HCT116 (cell line): ENCODE measurements around the gene ACTN1. TPM values are rescaled to one million over a fixed set of nuclear protein-coding genes. Genes with fewer than 3 reads are reported as not detected.

Source experiments
- ATAC-seq: fragments of 200-7000 bp; cut with Tn5 transposase; 2 replicates; pipeline ENCODE4 v1.9.1; 2020; ENCODE audit warnings: mild to moderate bottlenecking, moderate library complexity
- BruUV-seq: library from RNA; stranded (reverse); fragments of 400-500 nt; replicated peaks from 2 replicates; lab custom pipeline; 2021; lab: Mats Ljungman, UMichigan
- CTCF ChIA-PET: fragments of 300-600 bp; sonication (Branson Sonifier 250); formaldehyde crosslinking; loops from one replicate; lab custom pipeline; 2021; ENCODE audit warnings: antibody characterized with exemption; lab: Charles Lee
- POLR2A ChIA-PET: fragments of 300-600, 350-600 bp; sonication (Branson Sonifier 250); formaldehyde crosslinking; loops from one replicate; lab custom pipeline; 2021; ENCODE audit warnings: antibody characterized with exemption; lab: Charles Lee
- RAD21 ChIA-PET, 2 experiments: fragments of 300-600 bp; sonication (Branson Sonifier 250); formaldehyde crosslinking; loops; one replicate each; lab custom pipeline; 2023; ENCODE audit warnings: low total read pairs in 2 of 2; ENCODE audit not compliant: uncharacterized antibody in 2 of 2, unreplicated experiment in 2 of 2, low non-redundant PET in 1 of 2; lab: Charles Lee
- DNase-seq: peaks from one replicate; pipeline ENCODE4 v3.0.0-alpha.2; 2010; ENCODE audit warnings: low read depth, low spot score
- H2AFZ ChIP-seq: fragments of 200-600 bp; shearing (Covaris generic), sonication (generic); 2 replicates; pipeline ENCODE4 v1.6.1; 2017; ENCODE audit warnings: low read depth, mixed run types, mixed read lengths, antibody characterized with exemption, low read length; ENCODE audit not compliant: poor library complexity, severe bottlenecking
- H3K27ac ChIP-seq: 2 replicates; pipeline ENCODE4 v1.5.1; 2012; ENCODE audit warnings: low read depth, low read length
- H3K27me3 ChIP-seq: fragments of 200-600 bp; sonication (generic); 2 replicates; pipeline ENCODE4 v1.6.1; 2016; ENCODE audit warnings: mixed run types, low read length, mixed read lengths; ENCODE audit not compliant: insufficient read depth
- H3K36me3 ChIP-seq, 2 experiments: fragments of 200-500 bp in 1 of 2; fragments of 200-600 bp in 1 of 2; sonication (Bioruptor generic) in 1 of 2; sonication (generic) in 1 of 2; 2 replicates each; pipeline versions ENCODE4 v1.5.1 to v1.6.1; 2014 to 2016; ENCODE audit warnings: low read length in 2 of 2, inconsistent platforms in 1 of 2, mixed read lengths in 1 of 2, mixed run types in 1 of 2; ENCODE audit not compliant: insufficient read depth in 2 of 2, control insufficient read depth in 1 of 2
- H3K4me1 ChIP-seq, 2 experiments: fragments of 200-600 bp in 1 of 2; sonication (generic) in 1 of 2; 2 replicates each; pipeline versions ENCODE4 v1.5.1 to v1.6.1; 2012 to 2017; ENCODE audit warnings: low read length in 2 of 2, inconsistent platforms in 1 of 2, mild to moderate bottlenecking in 1 of 2, mixed read lengths in 1 of 2, mixed run types in 1 of 2, moderate library complexity in 1 of 2; ENCODE audit not compliant: insufficient read depth in 2 of 2, control insufficient read depth in 1 of 2
- H3K4me2 ChIP-seq: fragments of 200-600 bp; sonication (generic); 2 replicates; pipeline ENCODE4 v1.6.1; 2017; ENCODE audit warnings: mixed run types, low read length, mixed read lengths
- H3K4me3 ChIP-seq, 2 experiments: fragments of 200-600 bp in 1 of 2; sonication (generic) in 1 of 2; replicated peaks in 1 of 2; 2 replicates each; pipeline ENCODE4 v1.5.1; 2011 to 2016; ENCODE audit warnings: low read length in 2 of 2, control low read depth in 1 of 2, low read depth in 1 of 2, mild to moderate bottlenecking in 1 of 2, mixed read lengths in 1 of 2, mixed run types in 1 of 2
- H3K79me2 ChIP-seq: fragments of 200-600 bp; sonication (generic); 2 replicates; pipeline ENCODE4 v1.6.1; 2017; ENCODE audit warnings: mild to moderate bottlenecking, mixed run types, low read length, moderate library complexity, mixed read lengths; ENCODE audit not compliant: insufficient read depth
- H3K9ac ChIP-seq: fragments of 200-600 bp; sonication (generic); 2 replicates; pipeline ENCODE4 v1.6.1; 2016; ENCODE audit warnings: low read length, mixed read lengths
- H3K9me2 ChIP-seq: fragments of 200-600 bp; sonication (generic), shearing (Covaris generic); 2 replicates; pipeline ENCODE4 v1.6.1; 2017; ENCODE audit warnings: mixed run types, mild to moderate bottlenecking, moderate library complexity; ENCODE audit not compliant: insufficient read depth
- H3K9me3 ChIP-seq, 2 experiments: fragments of 200-500 bp in 1 of 2; fragments of 200-600 bp in 1 of 2; sonication (Bioruptor generic) in 1 of 2; sonication (generic) in 1 of 2; 2 replicates each; pipeline ENCODE4 v1.6.1; 2014 to 2017; ENCODE audit warnings: low read length in 2 of 2, mixed read lengths in 2 of 2, inconsistent platforms in 1 of 2, low read depth in 1 of 2, mild to moderate bottlenecking in 1 of 2, mixed run types in 1 of 2, moderate library complexity in 1 of 2; ENCODE audit not compliant: control insufficient read depth in 1 of 2, insufficient read depth in 1 of 2
- H4K20me1 ChIP-seq: fragments of 200-600 bp; sonication (generic), shearing (Covaris generic); 2 replicates; pipeline ENCODE4 v1.6.1; 2017; ENCODE audit warnings: mixed run types, mild to moderate bottlenecking, moderate library complexity; ENCODE audit not compliant: insufficient read depth
- CTCF ChIP-seq, 3 experiments: fragments of 200-600 bp in 1 of 3; sonication (generic) in 1 of 3; IDR thresholded peaks in 2 of 3; conservative IDR thresholded peaks in 1 of 3; 2 replicates each; pipeline ENCODE4 v1.5.1; 2012 to 2017; ENCODE audit warnings: low read depth in 2 of 3, low read length in 2 of 3, antibody characterized with exemption in 1 of 3, borderline replicate concordance in 1 of 3, control low read depth in 1 of 3, mild to moderate bottlenecking in 1 of 3, mixed read lengths in 1 of 3, mixed run types in 1 of 3, moderate library complexity in 1 of 3; ENCODE audit not compliant: insufficient read depth in 1 of 3
- EGR1 ChIP-seq: IDR thresholded peaks from 2 replicates; pipeline ENCODE4 v1.6.1; 2012; ENCODE audit warnings: low read depth
- ELF1 ChIP-seq: IDR thresholded peaks from 2 replicates; pipeline ENCODE4 v1.6.1; 2012; ENCODE audit warnings: low read depth, borderline replicate concordance
- FOSL1 ChIP-seq: IDR thresholded peaks from 2 replicates; pipeline ENCODE4 v1.6.1; 2012; ENCODE audit warnings: low read depth
- POLR2AphosphoS5 ChIP-seq: IDR thresholded peaks from 2 replicates; pipeline ENCODE4 v1.6.1; 2011; ENCODE audit warnings: mild to moderate bottlenecking, low read depth, low read length, moderate library complexity
- RAD21 ChIP-seq: IDR thresholded peaks from 2 replicates; pipeline ENCODE4 v1.6.1; 2012; ENCODE audit warnings: low read depth, mild to moderate bottlenecking
- SP1 ChIP-seq: IDR thresholded peaks from 2 replicates; pipeline ENCODE4 v1.6.1; 2012; ENCODE audit warnings: low read depth
- SRF ChIP-seq: IDR thresholded peaks from 2 replicates; pipeline ENCODE4 v1.6.1; 2012; ENCODE audit warnings: low read depth
- ZFX ChIP-seq: fragments of 450-650 bp; IDR thresholded peaks from 2 replicates; pipeline ENCODE4 v1.6.1; 2017
- ZNF274 ChIP-seq: fragments of 200-500 bp; sonication (Bioruptor generic); IDR thresholded peaks from 2 replicates; pipeline ENCODE4 v1.6.1; 2014; ENCODE audit warnings: mild to moderate bottlenecking, low read depth, low read length, inconsistent platforms
- intact Hi-C: fragments of 100-400 bp; cut with micrococcal nuclease; formaldehyde crosslinking; loops from 2 replicates; pipeline ENCODE4 v1.10.0; 2022
- total RNA-seq: library from RNA; stranded (reverse); gene quantifications from one replicate; pipeline ENCODE4 v1.2.1, GENCODE V29; 2021; ENCODE audit not compliant: unreplicated experiment

Gene ACTN1
- total RNA-seq, 1 experiment from 2014 or later = 123 TPM

- Histone ChIP-seq H3K4me2 (no peak overlapping the region), H3K27ac (no peak overlapping the region), H3K4me1 (no peaks in the 10 kb centered on the region), H3K79me2 (no peaks in the 10 kb centered on the region), H3K36me3 (peaks cover 22 to 31% of the 10 kb centered on the region in 2 experiments; a peak in 3 of 4 replicates), H3K27me3 (no peaks in the 10 kb centered on the region), H4K20me1 (no peaks in the 10 kb centered on the region), H3K4me3 (no peak overlapping the region)
- no TSS peak for BruUV-seq
- ChIA-PET RAD21 (no interaction called here), CTCF (interaction anchor here (0.9 kb wide), 1 partner anchor 210 kb away, joined by 4 read pairs; no protein-coding TSS in a partner anchor)
- no peak for ATAC-seq
- intact Hi-C loops = no loop called here
- TF ChIP-seq CTCF (IDR thresholded peaks at IDR 0.05 in 2 of 3, conservative IDR thresholded peaks at IDR 0.05 in 1 of 3; ENCODE audit: borderline replicate concordance in 1 of 3, insufficient read depth in 1 of 3, low read depth in 2 of 3, low read length in 2 of 3) = no peak
- no peak for TF ChIP-seq ZFX
- TF ChIP-seq, all 23 proteins: peak for 0
- POLR2A ChIA-PET = no interaction called here
- H3K9me3 ChIP-seq = no peaks in the 10 kb centered on the region
- DNase-seq = no peak
- no peaks in the 10 kb centered on the region for H3K9me2 ChIP-seq
- H3K9ac ChIP-seq = no peak overlapping the region
- H2AFZ ChIP-seq = no peak overlapping the region
Measured at GRCh38 chr14:68897559-68898155, 81.4 kb downstream of the ACTN1 start.

- Histone ChIP-seq H3K27me3 (no peaks in the 10 kb centered on the region), H3K9me3 (no peaks in the 10 kb centered on the region)
- intact Hi-C loops = no loop called here
- TF ChIP-seq SP1 (no peak), EGR1 (no peak), FOSL1 (no peak), ELF1 (no peak), POLR2AphosphoS5 (no peak), CTCF (IDR thresholded peaks at IDR 0.05 in 2 of 3, conservative IDR thresholded peaks at IDR 0.05 in 1 of 3; ENCODE audit: borderline replicate concordance in 1 of 3, insufficient read depth in 1 of 3, low read depth in 2 of 3, low read length in 2 of 3) (peak in 2 of 3 experiments; percentile 37 to 41; a peak in 3 of 6 replicates), RAD21 (no peak), ZNF274 (no peak), SRF (no peak)
- TF ChIP-seq, all 23 proteins: peak for 1
- RAD21 ChIA-PET = no interaction called here
- BruUV-seq = no TSS peak
- Histone ChIP-seq H3K36me3 (peaks cover 25 to 35% of the 10 kb centered on the region in 2 experiments; a peak in 3 of 4 replicates), H2AFZ (no peak overlapping the region), H3K27ac (no peak overlapping the region), H3K9ac (no peak overlapping the region), H3K4me2 (no peak overlapping the region), H3K4me3 (no peak overlapping the region), H3K9me2 (no peaks in the 10 kb centered on the region), H4K20me1 (no peaks in the 10 kb centered on the region), H3K4me1 (no peaks in the 10 kb centered on the region), H3K79me2 (no peaks in the 10 kb centered on the region)
- no peak for ATAC-seq
- DNase-seq = no peak
- POLR2A ChIA-PET = no interaction called here
- CTCF ChIA-PET = no interaction called here
Measured at GRCh38 chr14:68896132-68896531, 83.0 kb downstream of the ACTN1 start.
